BJ (cell line): ENCODE measurements around the gene TIMP2. TPM values are rescaled to one million over a fixed set of nuclear protein-coding genes. Genes with fewer than 3 reads are reported as not detected.

Source experiments
- CTCF ChIA-PET: fragments of 350-600 bp; formaldehyde crosslinking; extraction: SDS; loops from one replicate; lab custom pipeline; 2021; ENCODE audit warnings: antibody characterized with exemption, inconsistent platforms; lab: Yijun Ruan, JAX
- POLR2A ChIA-PET: fragments of 300-600 bp; sonication (Branson Sonifier 250); formaldehyde crosslinking; extraction: SDS; loops from one replicate; lab custom pipeline; 2021; ENCODE audit warnings: antibody characterized with exemption; lab: Charles Lee
- DNase-seq: peaks from one replicate; pipeline ENCODE4 v3.0.0-alpha.2; 2011; ENCODE audit warnings: low read depth
- H3K27me3 ChIP-seq: 2 replicates; pipeline ENCODE4 v1.6.0; 2011; ENCODE audit warnings: low read length; ENCODE audit not compliant: control insufficient read depth, insufficient read depth
- H3K36me3 ChIP-seq: 2 replicates; pipeline ENCODE4 v1.5.1; 2011; ENCODE audit warnings: low read length; ENCODE audit not compliant: control insufficient read depth, insufficient read depth
- H3K4me3 ChIP-seq: 2 replicates; pipeline ENCODE4 v1.5.1; 2011; ENCODE audit warnings: low read depth, mild to moderate bottlenecking, control low read depth, low read length
- CTCF ChIP-seq: IDR thresholded peaks from 2 replicates; pipeline ENCODE4 v1.5.1; 2011; ENCODE audit warnings: low read depth, mild to moderate bottlenecking, control low read depth, inconsistent platforms, low read length, moderate library complexity; ENCODE audit not compliant: insufficient read depth
- polyA plus RNA-seq: library from polyadenylated mRNA; depleted of rRNA; stranded (reverse); fragments of >200 nt; gene quantifications from 2 replicates; pipeline ENCODE4 v1.2.3, GENCODE V29; 2011

TIMP2 gene
- polyA plus RNA-seq, 1 experiment: 361 TPM

DNA sequence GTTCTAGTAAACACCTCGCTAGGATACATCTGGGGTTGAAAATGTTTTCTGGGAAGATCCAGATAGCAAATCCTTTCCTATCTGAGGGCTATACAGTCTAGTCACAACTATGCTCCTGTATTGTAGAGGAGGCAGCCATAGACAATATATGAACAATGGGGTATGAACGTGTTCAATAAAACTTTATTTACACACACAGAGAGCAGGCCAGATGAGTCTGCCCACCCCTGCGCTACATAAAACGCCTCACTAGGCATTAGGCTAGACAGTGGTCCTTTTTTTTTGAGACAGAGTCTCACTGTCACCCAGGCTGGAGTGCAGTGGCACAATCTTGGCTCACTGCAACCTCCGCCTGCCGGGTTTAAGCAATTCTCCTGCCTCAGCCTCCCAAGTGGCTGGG, 95.7 kb downstream of the TIMP2 start:
- no peak for DNase-seq
- TF ChIP-seq CTCF: no peak
- ChIA-PET POLR2A (no interaction called here), CTCF (no interaction called here)
- H3K36me3 ChIP-seq: peaks cover 27% of the 10 kb centered on the region
- H3K4me3 ChIP-seq: no peak overlapping the region
- no peaks in the 10 kb centered on the region for H3K27me3 ChIP-seq

DNA sequence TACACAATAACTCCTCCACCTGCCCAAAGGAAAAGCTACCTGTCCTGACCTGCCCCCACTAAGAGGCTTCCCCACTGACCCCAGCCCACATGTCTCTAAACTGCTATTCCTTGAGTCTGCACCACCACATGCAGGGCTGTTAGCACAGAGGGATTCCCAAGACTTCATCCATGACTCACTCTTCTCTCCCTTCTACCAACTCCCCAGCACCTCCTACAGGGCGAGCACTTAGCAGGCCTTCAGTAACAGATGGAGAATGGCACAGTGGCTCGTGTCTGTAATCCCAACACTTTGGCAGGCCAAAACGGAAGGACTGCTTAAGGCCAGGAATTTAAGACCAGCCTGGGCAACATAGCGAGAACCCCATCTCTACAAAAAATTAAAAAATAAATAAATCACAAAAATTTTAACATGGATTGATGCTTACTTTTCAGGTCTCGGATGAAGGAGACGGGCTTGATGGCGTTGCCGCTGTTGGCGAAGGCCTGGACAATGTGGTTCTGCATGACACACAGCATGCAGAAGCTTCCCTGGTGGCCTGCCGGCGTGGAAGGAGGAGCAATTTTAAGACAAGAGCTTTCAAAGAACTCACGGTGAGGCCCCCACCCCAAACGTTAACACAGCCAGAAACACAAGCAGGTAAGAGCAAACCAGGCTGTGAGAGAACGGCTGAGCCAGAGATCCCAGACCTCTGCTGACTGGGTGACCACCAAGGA, 96.6 kb downstream of the TIMP2 start:
- Histone ChIP-seq H3K27me3 (no peaks in the 10 kb centered on the region), H3K36me3 (peaks cover 32% of the 10 kb centered on the region), H3K4me3 (no peak overlapping the region)
- POLR2A ChIA-PET: no interaction called here
- no peak for DNase-seq
- CTCF ChIA-PET: interaction anchor here (1.2 to 1.3 kb wide), 2 partner anchors 13 to 113 kb away, joined by 3 to 5 read pairs; no protein-coding TSS in a partner anchor
- peak; percentile 66 for TF ChIP-seq CTCF

DNA sequence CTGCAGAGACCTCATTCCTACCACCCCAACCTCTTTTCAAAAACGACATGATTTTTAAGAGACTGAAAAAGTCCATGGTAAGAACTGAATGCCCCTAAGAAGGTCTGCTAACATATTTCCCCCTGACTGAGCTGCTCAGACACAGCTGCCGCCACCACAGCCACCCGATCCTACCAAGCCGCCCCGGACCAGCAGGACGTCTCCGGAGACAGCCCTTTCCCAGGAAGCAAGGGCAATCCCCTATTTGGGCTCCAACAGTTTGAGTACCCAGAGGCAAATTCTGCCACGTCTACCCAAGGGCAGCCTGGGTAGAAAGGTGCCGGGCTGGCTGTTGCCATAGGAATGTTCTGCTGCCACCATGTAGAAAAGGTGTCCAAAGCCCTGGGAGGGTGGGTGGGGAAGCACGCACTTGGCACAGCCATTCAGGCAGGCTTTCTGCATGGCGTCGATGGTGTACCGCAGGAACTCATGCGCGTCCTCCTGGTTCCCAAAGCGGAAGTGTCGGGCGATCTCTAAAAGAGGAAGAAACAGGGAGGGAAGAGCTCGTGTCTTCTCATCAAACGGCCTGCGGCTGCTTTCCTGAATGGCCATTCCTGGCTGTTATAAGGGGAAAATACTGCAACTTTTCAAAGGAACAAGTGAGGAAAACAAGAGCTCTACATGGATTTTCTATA, 98.2 kb downstream of the TIMP2 start:
- no peak for DNase-seq
- peaks cover 26% of the 10 kb centered on the region for H3K36me3 ChIP-seq
- H3K4me3 ChIP-seq: no peak overlapping the region
- ChIA-PET CTCF (interaction anchor here (0.6 to 1.3 kb wide), 2 partner anchors 11 to 120 kb away, joined by 5 to 6 read pairs; no protein-coding TSS in a partner anchor), POLR2A (interaction anchor here (0.6 kb wide), 2 partner anchors 13 to 1628 kb away, joined by 3 read pairs; no protein-coding TSS in a partner anchor)
- H3K27me3 ChIP-seq: no peaks in the 10 kb centered on the region
- TF ChIP-seq CTCF: no peak

DNA sequence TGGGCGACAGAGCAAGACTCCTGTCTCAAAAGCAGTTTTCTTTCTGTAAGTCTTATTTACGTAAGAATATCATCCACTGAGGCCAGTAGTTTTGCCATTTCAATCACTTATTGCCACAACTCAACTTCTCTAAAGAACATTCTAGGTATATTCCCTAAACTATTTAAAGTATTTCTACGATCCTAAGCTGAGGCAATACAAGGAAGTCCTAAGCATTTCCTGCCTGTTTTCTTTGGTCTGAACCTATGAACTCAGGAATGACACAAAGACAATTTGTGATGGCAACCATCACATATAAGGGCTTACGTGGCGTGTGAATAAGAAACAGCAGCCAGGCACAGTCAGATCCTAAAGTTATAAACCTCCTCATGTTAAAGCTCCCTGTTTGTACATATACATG, 98.8 kb downstream of the TIMP2 start:
- ChIA-PET CTCF (no interaction called here), POLR2A (interaction anchor here (0.6 kb wide), 2 partner anchors 14 to 1628 kb away, joined by 3 read pairs; no protein-coding TSS in a partner anchor)
- peaks cover 25% of the 10 kb centered on the region for H3K36me3 ChIP-seq

More for the DNA sequence above, 98.8 kb downstream of the TIMP2 start:
- no peak for TF ChIP-seq CTCF
- H3K4me3 ChIP-seq: no peak overlapping the region
- DNase-seq: no peak
- no peaks in the 10 kb centered on the region for H3K27me3 ChIP-seq
